PFSK-1 (cell line): ENCODE results near the gene RTF1.

Experiments
- POLR2AphosphoS5 ChIP-seq: IDR thresholded peaks from 2 replicates; pipeline ENCODE4 v1.6.1; 2012; ENCODE audit warnings: low read depth, mild to moderate bottlenecking, control low read depth, low read length, moderate library complexity
- REST ChIP-seq, 2 experiments: IDR thresholded peaks; 2 replicates each; pipeline versions ENCODE4 v1.6.1 to v1.8.0; 2011 to 2012; ENCODE audit warnings: low read depth in 2 of 2, low read length in 2 of 2, control low read depth in 1 of 2, inconsistent platforms in 1 of 2, mild to moderate bottlenecking in 1 of 2, moderate library complexity in 1 of 2; ENCODE audit not compliant: insufficient read depth in 1 of 2
- TAF1 ChIP-seq: IDR thresholded peaks from 2 replicates; pipeline ENCODE4 v1.6.1; 2012; ENCODE audit warnings: low read length, control low read depth, borderline replicate concordance; ENCODE audit not compliant: insufficient read depth

- TF ChIP-seq REST (IDR thresholded peaks at IDR 0.05; ENCODE audit: insufficient read depth in 1 of 2, low read depth in 2 of 2, low read length in 2 of 2) = no peak
- no peak for TF ChIP-seq POLR2AphosphoS5
- no peak for TF ChIP-seq TAF1
These were observed 73.5 kb downstream of the RTF1 start for GRCh38 chr15:41490355-41490754.
